ENCODE measurements around the gene ZNF784.

DNA sequence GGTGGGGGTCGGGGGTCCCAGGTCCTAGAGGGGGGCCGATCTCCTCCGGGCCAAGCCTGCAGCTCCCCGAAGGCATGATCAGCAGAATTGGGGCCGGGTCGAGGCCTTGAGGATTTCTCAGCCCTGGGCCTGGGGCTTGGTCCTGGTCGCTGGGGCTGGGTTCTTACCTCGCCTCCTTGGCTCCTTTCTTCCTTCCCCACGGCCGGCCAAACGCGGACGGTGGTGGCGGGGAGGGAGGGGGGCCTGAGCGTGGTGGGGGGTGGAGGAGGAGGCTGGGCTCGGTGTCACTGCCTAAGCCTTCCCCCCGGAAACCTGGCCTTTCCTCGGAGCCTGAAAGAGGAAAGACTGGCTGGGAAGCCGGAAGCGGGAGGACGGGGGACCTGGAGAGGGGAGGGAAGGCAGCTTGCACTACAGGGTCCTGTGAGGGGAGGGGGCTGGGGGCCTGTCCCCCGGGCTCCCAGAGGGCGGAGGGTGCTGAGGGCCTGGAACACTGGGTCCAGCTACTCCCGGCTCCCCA is 43.7 kb downstream of the ZNF784 start, which contains the start of gene ZNF579:
- TF ChIP-seq, protein P1, sequence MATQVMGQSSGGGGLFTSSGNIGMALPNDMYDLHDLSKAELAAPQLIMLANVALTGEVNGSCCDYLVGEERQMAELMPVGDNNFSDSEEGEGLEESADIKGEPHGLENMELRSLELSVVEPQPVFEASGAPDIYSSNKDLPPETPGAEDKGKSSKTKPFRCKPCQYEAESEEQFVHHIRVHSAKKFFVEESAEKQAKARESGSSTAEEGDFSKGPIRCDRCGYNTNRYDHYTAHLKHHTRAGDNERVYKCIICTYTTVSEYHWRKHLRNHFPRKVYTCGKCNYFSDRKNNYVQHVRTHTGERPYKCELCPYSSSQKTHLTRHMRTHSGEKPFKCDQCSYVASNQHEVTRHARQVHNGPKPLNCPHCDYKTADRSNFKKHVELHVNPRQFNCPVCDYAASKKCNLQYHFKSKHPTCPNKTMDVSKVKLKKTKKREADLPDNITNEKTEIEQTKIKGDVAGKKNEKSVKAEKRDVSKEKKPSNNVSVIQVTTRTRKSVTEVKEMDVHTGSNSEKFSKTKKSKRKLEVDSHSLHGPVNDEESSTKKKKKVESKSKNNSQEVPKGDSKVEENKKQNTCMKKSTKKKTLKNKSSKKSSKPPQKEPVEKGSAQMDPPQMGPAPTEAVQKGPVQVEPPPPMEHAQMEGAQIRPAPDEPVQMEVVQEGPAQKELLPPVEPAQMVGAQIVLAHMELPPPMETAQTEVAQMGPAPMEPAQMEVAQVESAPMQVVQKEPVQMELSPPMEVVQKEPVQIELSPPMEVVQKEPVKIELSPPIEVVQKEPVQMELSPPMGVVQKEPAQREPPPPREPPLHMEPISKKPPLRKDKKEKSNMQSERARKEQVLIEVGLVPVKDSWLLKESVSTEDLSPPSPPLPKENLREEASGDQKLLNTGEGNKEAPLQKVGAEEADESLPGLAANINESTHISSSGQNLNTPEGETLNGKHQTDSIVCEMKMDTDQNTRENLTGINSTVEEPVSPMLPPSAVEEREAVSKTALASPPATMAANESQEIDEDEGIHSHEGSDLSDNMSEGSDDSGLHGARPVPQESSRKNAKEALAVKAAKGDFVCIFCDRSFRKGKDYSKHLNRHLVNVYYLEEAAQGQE (IDR thresholded peaks at IDR 0.05; ENCODE audit: insufficient replicate concordance, low read depth) = no peak
- TF ChIP-seq POLR2AphosphoS5 (IDR thresholded peaks at IDR 0.05; ENCODE audit: low read depth) = peak; percentile 73; the same call in 1 of the 2 replicates
- TF ChIP-seq, protein P2, sequence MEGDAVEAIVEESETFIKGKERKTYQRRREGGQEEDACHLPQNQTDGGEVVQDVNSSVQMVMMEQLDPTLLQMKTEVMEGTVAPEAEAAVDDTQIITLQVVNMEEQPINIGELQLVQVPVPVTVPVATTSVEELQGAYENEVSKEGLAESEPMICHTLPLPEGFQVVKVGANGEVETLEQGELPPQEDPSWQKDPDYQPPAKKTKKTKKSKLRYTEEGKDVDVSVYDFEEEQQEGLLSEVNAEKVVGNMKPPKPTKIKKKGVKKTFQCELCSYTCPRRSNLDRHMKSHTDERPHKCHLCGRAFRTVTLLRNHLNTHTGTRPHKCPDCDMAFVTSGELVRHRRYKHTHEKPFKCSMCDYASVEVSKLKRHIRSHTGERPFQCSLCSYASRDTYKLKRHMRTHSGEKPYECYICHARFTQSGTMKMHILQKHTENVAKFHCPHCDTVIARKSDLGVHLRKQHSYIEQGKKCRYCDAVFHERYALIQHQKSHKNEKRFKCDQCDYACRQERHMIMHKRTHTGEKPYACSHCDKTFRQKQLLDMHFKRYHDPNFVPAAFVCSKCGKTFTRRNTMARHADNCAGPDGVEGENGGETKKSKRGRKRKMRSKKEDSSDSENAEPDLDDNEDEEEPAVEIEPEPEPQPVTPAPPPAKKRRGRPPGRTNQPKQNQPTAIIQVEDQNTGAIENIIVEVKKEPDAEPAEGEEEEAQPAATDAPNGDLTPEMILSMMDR (IDR thresholded peaks at IDR 0.05; ENCODE audit: insufficient read depth, low read length) = no peak

Measured in HL-60 (cell line).